ENCODE measurements around the gene SLC10A7.

The SLC10A7 gene

DNA sequence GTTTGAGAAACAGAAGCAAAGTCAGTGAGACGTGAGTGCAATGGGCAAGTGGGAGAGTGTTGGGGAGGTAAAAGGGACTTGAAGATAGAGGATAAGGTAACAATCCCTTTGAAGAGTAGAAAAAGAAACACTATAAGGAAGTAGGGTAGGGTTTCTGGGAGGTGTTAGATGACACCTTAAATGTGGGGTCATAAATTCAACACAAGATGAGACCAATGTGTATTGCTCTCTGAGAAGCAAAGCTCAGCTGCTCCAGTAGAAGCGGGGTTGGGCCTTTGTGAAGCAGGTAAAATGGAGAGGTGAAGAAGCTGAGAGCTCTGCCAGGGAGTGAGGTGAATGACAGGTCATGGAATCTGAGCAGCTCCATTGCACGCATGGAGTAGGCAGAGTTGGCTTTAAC lies 222.1 kb downstream of the SLC10A7 start:
- no peak for DNase-seq

DNA sequence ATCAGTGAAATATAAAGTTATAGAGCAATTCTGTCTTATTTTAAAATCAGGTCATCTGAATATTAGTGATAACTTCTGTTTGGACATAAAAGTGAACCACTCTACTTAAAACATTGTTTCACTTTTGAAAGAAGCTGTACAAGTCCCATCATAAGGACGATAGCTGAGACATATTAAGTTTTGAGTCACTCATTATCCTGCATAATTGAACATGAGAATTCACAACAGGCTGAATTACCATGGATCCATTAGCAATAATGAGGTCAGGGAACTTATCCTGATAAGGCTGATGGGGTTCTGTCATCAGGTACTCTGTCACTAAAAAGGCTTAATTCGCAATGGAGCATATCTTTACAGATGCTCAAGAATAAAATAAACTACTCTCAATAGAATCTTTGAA lies 227.0 kb downstream of the SLC10A7 start:
- DNase-seq, result no peak

DNA sequence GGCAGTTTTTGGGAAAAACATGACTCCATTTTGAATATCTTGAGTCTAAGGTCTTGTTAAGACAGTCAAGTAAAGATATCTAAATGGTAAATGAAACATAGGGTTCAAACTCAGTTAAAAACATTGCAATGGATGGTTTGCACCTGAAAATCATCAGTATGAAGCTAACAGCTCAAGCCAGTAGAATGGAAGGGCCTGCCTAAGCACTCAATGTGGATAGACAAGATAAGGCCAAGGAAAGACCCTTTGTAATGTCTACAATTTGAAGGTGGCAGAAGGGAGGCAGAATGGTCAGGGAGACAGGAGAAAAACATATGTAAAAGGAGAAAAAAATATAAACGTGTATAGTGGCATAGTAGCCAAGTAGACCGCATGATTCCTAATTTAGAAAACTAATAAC lies 229.2 kb downstream of the SLC10A7 start:
- DNase-seq, result no peak

DNA sequence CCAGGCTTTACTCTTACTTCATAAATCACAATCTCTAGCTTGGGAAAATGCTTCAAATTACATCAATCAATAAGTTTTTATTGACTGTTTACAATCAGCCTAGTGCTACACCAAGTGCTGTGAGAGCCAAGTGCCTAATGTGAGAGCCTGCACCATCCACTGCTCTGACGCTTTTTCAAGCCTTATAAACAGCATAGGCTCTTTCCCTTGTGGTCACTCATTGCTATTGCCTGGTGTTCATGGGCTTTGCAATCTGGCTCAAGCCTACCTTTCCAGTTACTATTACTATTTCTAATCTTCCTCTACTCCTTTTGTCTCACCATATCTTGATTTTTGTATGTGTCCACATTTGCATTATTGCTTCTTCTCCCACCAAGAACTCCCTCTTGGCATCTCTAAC lies 230.4 kb downstream of the SLC10A7 start:
- no peak for DNase-seq

DNA sequence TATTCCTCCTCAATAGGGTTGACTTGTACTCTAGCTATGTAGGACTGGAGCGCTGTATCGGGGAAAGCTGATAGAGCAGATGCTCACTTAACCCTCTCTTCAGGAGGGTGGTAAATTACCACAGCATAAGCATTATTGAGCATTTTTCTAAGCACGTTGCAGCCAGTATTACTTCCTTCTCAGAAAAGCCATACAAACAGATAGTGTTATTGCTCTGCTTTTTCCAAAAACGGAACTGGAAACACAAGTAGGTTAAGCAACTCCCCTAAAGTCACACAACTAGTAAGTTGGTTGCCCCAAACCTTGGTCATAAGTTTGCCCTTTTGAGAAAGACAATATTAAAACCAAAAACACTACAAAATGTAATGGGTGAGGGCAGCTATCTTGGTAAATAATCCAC lies 233.5 kb downstream of the SLC10A7 start:
- DNase-seq, result peak; percentile 59 to 74

DNA sequence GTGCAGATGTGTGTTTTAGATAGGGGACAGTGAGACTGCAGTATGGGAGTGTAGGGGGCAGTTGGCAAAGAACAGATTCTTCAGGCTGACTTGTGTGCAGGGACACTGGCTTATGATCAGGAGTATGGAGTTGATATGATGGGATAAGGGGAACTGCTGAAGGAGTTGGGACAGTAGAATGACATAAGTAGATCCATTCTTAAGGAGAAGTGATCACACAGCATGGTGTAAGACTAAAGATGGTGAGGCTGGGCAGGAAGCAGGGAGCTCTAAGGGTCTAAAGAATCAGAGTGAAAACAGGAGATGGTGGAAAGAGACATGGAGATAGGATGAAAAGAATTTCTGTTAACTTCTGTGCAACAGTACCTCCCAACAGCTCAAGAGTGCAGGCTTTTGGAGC lies 236.7 kb downstream of the SLC10A7 start:
- DNase-seq, result peak; percentile 17 to 44

DNA sequence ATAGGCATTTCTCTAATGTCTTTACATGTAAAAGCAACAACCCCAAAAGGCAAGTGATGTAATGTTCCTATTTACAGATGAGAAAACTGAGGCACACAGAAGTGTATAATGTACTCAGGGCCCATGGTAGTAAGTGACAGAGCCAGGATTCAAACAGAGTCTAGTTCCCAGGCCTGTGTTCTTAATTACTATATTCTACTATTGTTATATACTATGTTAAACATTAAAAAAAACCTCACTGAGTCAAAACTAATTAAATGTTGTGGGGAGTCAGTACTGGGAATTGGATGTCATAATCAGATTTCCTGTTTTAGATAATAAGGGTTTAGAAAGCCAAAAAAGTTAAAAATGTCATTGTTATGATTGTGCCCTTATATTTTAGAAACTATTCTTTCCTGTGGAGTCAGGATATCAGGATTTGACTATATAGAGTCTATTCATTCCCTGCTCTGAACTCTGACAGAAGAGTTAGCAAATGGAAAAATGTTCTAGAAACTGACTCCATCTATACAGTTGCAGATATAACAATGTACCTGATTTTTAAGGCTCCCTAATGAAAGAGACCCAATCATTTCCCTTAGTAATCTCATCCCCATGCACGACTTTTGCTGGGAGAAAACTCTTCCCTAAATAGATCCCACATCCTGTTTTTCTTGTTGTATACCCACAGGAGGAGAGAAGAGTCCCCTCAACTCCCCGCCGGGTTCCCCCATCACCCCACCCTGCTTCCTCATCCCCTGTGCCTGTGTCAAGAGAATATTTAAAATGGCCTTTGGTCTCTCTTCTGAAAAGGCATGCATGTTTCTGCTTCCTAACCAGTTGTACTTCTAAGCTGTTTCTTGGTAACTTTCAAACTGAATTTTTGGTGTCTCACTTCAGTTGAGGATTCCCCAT lies 237.7 kb downstream of the SLC10A7 start:
- DNase-seq, result peak; percentile 19 to 39

DNA sequence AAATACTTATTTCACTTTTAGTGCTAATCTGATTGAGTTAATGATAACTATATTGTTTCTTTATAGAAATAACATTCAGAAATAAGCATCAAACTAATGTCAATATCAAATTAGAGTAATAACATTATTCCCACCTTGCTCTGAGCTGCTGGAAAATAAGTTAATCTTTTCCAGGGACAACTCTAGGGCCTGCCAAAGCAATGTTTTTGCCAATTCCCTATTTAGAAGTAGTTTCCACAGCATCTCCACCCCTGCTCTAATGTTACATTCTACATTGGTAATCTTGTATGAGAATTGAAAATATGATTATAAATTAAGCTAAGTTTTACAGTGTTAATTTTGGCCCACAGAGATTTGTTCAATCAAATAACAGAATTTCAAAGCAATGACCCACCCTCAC lies 239.1 kb downstream of the SLC10A7 start:
- no peak for DNase-seq

DNA sequence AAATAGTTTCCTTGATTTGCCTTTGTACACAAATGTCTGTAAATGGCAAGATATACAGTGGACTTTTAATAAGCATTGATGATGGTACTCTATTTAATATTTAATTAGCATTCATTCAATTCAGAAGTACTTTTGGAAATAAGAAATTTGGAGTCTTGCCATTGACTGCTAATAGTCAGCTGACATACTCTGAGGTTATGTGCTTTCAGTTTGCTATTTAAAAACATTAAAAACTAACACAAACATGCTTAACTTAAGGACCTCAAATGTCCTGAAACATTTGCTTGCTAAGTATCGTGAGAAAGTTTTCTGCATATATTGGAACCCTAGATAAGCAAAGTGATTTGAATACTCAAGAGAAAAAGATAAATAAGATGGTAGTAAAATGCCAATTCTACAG lies 242.8 kb downstream of the SLC10A7 start:
- no peak for DNase-seq

DNA sequence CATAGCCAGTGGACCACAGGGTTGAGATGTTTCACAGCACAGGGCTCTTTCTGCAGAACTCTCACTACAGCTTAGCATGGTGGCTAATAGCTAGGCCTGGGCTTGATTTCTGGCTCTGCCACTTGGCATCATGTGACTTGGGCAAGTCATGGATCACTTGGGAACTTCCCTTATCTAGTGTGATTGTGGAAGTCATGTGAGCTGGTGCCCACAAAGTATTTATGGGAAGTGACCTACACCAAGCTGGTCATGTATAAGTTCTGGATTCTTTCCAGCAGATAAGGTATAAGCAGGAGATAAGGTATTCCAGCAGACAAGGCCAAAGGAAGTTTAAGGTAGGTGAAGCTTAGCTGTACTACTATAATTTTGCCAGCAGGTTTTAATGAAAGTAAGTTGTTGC lies 246.4 kb downstream of the SLC10A7 start:
- DNase-seq, result peak; percentile 58 to 87

DNA sequence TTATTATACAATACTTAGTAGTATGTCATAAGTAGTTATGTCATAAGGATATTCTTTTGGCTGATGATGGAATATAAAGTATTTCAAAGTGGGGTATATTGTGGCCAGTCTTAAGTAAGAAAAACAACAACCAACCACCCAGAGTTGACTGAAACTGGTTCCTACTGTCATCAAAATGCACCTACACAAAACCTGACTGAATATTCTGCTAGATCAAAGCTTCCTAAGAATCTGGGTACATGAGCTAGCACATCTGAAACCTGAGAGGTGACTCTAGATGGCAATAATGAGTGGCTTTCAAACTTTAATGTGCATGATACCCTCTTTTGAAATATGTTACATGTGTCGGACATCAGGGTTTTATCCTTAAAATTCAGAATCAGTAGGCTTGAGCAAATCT lies 247.0 kb downstream of the SLC10A7 start:
- peak in 1 of 2 donors; percentile 3 for DNase-seq

DNA sequence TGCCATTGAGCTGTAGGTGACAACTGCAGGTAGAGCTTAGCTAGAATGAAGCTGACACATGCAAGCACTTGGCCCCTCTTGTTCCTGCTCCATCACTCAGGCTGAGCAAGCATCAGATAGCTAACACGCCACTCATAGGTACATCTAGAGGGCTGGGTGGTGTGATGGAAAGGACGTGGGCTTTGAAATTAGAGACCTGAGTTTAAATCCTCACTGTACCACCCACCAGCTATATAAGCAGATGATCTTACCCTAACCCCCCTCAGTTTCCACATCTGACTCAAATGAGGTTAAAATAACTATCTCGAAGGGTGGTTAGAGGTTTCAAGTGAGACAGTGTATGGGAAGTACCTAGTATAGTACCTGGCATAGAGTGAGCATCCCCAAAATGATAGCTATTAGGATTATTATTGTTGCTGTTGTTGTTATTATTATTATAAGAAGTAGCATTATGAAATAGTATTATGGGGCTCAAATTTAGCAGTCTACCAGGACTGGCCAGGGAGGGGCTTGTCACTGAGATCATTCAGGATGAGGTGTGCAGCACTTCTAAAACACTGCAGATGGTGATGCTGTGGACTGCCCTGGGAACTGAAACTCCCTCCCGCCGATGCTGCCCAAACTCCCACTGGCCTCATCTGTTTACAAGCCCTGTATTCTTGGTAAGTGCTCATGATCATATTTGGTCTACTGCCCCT lies 248.4 kb downstream of the SLC10A7 start:
- DNase-seq, result no peak

DNA sequence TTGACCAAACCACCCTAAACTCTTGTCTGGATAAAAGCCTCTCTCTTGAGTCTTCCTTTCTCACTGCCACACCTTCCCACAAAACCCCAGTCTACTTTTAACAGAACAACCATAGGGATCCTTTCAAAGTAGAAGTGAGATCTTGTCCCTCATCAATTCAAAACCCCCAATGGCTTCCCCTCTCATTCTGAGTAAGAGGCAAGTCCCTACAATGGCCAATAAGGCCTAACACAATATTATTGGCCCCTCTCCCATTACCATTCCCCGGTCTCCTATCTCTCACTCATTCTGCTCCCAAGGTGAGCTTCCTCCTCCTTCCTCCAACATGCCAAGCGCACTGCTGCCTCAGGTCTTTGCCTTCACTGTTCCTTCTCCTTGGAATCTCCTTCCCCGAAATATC lies 250.3 kb downstream of the SLC10A7 start:
- DNase-seq, result no peak

DNA sequence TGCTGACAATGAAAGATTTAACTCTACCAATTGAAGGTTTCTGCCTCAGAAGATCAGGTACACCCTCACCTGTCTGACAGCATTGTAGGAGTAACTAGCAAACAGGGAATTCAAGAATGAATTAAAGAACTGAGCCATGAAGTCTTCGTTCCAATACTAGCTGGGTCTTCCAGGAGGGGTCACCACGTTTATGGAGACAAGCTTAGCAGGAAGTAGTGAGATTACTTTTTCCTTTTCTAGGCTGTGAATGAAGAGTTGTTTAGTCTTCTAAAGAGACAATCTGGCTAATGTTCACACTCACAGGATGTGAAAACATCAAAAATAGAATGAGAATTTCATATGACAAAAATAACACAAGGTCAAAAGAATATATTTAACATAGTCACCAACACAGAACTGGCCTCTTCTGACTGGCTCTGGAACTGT lies 252.5 kb downstream of the SLC10A7 start:
- DNase-seq, result no peak

DNA sequence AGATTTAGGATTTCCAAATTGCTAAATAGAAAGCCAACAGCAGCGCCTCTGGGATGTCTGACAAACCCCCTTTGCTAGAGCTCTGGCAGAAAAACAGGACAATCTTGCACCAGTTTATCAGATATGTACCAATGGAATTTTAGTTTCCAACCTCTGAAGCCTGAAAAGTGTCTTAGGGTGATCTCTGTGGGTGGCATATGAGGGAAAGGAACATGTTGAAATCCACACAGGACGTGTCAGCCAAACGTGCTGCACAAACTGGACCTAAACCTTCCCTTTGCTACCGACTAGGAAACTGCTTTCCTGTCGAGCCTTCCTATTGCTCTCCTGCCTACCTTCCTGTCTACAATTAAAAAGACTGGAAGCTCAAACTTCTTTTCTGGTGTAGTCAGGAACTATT lies 253.9 kb downstream of the SLC10A7 start:
- no peak for DNase-seq

DNA sequence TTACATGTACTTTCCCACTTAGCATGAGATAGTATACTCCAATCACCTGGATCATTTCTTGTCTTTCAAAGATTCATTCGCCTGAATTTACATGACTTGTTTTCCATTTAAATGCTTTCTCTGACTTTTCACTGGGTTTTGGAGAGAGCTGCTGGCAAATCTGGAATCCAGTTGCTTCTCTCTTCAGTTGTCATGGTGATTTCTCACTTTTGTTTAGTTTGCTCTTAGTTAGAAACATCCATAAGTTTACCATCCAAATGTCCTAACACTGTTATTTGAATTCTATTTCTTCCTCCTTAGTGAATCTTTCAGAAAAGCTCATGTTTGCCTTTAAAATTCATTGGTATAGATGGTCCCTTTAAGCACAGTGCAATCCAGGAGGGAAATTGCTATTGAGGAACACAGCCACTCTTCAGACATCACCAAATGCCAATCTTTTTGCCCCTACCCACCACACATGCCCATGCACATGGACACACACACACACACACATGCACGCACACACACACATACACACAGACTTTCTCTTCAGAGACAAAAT lies 255.7 kb downstream of the SLC10A7 start:
- no peak for DNase-seq

DNA sequence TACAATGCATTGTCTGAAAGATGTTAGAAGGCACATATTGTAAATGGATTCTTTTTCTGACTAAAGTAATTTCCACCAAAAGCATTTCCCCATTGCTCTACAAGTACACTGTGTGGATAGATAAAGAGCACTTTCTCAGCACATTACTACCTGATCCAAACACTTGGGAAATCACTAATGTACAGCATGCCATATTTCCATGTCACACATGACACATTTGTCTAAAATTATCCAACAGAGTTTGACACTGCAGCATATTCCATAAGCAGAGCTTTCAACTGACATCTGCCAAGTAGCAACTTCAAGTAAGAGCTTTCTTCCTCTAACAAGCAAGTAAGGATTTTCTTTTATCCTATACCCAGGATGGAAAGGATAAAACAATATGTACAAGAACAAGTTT lies 257.9 kb downstream of the SLC10A7 start:
- no peak for DNase-seq

DNA sequence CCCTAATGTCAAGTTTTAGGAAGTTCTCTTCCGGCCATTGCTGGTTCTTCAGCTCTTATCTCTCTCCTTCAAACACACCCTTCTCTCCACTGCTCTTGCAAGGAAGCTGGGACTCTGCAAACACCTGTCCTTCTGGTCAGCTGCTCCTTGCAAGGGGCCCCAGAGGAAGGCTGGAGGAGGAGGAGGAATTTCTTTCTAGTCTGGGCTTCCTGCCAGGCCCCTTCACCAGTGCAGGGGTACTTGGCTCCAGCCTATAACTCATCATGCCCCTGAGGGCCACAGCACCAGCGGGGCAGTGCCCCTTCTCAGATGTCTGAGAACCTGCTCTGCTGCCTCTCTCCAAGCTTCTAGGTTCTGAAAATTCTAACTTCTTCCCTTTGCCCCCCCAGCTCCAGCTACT lies 260.7 kb downstream of the SLC10A7 start:
- DNase-seq, result no peak

DNA sequence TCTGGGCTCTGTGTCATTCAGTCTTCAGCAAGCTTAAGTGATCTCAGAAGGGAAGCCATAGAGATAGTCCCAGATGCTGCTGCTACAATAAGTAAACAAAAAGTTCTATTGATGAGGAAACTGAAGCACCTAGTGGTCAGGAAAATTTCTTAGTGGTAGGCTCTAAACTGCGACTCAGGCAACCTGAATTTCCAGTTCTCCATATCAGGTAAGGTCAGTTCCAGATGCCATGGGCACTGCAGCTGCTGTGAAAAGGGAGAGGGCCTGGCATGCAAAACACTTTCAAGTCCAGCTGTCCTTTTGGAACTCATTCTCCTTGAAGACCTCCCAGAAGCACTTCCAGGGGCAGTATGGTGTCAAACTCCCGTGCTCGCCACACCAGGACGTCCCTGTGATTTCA lies 261.2 kb downstream of the SLC10A7 start:
- no peak for DNase-seq

DNA sequence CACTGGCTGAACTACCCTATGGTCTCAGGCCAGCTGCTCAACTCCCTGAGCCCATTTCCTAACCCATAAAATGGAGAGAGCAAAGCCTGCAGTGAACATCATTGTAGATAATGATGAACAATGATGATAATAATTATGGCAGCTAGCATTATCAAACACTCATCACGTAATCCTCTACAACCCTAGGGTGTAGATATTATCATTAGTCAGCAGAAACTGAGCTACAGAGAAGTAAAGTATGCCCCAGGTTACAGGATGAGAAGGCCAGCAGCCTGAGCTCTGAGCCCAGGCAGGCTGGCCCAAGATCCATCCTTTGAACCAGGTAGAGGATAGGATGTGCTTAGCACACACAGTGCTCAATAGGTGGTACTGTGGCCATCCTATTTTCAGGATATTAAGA lies 264.2 kb downstream of the SLC10A7 start:
- no peak for DNase-seq

DNA sequence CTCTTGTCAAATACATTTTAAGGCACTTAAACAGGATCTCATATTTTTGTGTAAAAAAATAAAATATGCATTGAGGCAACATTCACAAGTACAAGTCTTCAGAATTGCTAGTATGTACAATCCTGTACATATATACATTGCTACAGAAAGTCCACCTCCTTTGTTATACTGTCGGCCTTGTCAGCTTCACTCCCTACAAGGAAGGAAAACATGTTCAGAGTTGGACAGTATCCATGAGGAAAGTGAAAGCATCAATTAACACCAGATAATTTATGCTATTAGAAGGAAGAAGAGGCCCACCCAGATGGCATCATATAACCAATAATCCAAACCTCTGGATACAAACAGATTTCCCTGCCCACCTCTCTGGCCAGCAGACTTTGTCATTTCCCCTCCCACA lies 265.4 kb downstream of the SLC10A7 start:
- DNase-seq, result no peak

DNA sequence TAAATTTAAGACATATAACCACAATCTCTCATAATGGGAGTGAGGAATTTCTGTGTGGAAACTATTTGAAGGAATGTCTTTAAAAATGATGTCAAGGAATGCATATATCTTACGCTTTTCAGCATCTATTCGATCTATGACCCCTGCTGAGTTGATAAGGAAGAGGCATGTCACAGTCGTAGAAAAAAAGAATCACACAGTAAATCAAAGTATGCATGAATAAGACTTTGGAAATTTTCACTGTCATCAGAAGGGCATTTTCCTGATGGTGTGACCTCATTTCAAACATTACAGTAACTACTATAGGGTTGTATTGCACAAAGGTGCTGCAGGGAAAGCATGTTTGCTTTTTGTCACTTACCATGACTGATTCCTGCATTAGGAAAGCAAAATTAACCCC lies 265.9 kb downstream of the SLC10A7 start:
- DNase-seq, result no peak

DNA sequence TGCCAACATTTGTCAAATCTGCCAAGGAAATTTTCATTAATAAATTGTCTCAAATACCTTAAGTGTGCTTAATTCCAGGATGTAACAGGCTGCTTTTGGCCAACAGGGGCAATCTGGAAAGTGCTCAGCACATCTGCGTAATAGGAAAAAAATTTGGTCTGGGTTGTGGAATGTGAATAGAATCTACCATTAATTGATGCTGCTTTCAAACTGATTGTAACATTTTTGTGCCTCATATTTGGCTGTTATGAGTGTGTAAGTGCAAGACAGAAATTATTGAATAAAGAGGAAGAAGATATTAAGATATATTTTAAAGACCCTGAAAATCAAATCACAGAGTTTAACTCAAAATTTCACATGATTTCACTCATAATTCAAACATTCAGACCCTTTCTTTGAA lies 266.3 kb downstream of the SLC10A7 start:
- DNase-seq, result no peak

DNA sequence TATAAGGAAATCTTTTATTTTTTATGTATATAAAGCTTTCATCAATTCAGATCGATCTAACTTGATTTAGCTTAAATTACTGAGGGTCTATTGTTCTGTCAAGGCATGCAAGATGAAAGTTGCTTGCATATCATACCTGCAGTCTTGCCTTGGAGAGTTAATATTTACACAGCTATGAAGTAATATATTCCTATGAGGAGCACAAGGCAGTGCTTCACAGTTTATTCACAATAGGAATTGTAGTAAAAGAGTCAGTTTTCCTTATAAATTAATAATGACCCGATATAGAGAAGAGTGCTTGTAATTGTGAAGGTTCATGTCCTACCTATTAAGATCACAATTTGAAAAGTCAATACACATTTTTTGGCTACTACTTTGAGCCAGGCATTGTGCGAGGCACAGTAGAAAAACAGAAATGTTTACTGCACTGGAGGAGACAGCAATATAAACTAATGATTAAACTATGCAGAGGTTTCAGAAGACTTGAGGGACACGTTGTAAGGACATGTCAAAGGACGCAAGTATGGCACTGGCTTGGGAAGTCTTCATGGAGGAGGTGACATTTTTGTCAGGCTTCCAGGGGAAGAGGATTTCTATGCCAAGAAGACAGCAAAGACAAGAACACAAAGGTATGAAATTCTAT lies 268.6 kb downstream of the SLC10A7 start:
- DNase-seq, result no peak

Measured in inflammatory macrophage treated with lipopolysaccharide for 1 hour (primary cell).